ENCODE measurements around the gene MARK3. TPM values are rescaled to one million over a fixed set of nuclear protein-coding genes. Genes with fewer than 3 reads are reported as not detected.

Gene MARK3
- total and polyA plus RNA-seq, 2 of the 13 experiments (the other 11 are each of a cell fraction or from before 2014, with no cell fraction given): 47.7 to 56.6 TPM

- TF ChIP-seq, protein P1, sequence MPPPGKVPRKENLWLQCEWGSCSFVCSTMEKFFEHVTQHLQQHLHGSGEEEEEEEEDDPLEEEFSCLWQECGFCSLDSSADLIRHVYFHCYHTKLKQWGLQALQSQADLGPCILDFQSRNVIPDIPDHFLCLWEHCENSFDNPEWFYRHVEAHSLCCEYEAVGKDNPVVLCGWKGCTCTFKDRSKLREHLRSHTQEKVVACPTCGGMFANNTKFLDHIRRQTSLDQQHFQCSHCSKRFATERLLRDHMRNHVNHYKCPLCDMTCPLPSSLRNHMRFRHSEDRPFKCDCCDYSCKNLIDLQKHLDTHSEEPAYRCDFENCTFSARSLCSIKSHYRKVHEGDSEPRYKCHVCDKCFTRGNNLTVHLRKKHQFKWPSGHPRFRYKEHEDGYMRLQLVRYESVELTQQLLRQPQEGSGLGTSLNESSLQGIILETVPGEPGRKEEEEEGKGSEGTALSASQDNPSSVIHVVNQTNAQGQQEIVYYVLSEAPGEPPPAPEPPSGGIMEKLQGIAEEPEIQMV (CRISPR knock-in tag; IDR thresholded peaks at IDR 0.05; ENCODE audit: low read depth): no peak; the same call in 1 of the 2 replicates
- TF ChIP-seq, protein P2, sequence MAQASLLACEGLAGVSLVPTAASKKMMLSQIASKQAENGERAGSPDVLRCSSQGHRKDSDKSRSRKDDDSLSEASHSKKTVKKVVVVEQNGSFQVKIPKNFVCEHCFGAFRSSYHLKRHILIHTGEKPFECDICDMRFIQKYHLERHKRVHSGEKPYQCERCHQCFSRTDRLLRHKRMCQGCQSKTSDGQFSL (CRISPR knock-in tag; IDR thresholded peaks at IDR 0.05): no peak
- TF ChIP-seq TFDP1 (CRISPR knock-in tag; IDR thresholded peaks at IDR 0.05; ENCODE audit: borderline replicate concordance): peak; percentile 77; the same call in 1 of the 2 replicates
- no peak for TF ChIP-seq ZNF75D (CRISPR knock-in tag; IDR thresholded peaks at IDR 0.05; ENCODE audit: borderline replicate concordance)
- TF ChIP-seq PREB (CRISPR knock-in tag; IDR thresholded peaks at IDR 0.05): no peak
- TF ChIP-seq ZMYM4 (CRISPR knock-in tag; IDR thresholded peaks at IDR 0.05): peak; percentile 24; the same call in 1 of the 2 replicates
- peak; percentile 54 for TF ChIP-seq GATAD2A (CRISPR knock-in tag; IDR thresholded peaks at IDR 0.05)
- peak; percentile 74 for TF ChIP-seq HOXA3 (CRISPR knock-in tag; IDR thresholded peaks at IDR 0.05)
- peak; percentile 78 for TF ChIP-seq ZFY (CRISPR knock-in tag; IDR thresholded peaks at IDR 0.05)
- TF ChIP-seq SNAI1 (CRISPR knock-in tag; IDR thresholded peaks at IDR 0.05; ENCODE audit: borderline replicate concordance): peak; percentile 67; the same call in 1 of the 2 replicates
- TF ChIP-seq MIXL1 (CRISPR knock-in tag; IDR thresholded peaks at IDR 0.05): peak; percentile 20; the same call in 1 of the 2 replicates
- peak; percentile 91 for TF ChIP-seq ZNF768 (CRISPR knock-in tag; IDR thresholded peaks at IDR 0.05)
- TF ChIP-seq ATF3 (CRISPR knock-in tag; IDR thresholded peaks at IDR 0.05): 0 out of 2 replicates have a peak, but pooled peaks have one; percentile 18
- TF ChIP-seq, protein P3, sequence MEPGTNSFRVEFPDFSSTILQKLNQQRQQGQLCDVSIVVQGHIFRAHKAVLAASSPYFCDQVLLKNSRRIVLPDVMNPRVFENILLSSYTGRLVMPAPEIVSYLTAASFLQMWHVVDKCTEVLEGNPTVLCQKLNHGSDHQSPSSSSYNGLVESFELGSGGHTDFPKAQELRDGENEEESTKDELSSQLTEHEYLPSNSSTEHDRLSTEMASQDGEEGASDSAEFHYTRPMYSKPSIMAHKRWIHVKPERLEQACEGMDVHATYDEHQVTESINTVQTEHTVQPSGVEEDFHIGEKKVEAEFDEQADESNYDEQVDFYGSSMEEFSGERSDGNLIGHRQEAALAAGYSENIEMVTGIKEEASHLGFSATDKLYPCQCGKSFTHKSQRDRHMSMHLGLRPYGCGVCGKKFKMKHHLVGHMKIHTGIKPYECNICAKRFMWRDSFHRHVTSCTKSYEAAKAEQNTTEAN (CRISPR knock-in tag; conservative IDR thresholded peaks at IDR 0.05): peak; percentile 46; the same call in 1 of the 2 replicates
- no peak; the same call in 1 of the 2 replicates for TF ChIP-seq SAFB2 (CRISPR knock-in tag; IDR thresholded peaks at IDR 0.05; ENCODE audit: borderline replicate concordance, low read depth)
- TF ChIP-seq FOXM1 (CRISPR knock-in tag; IDR thresholded peaks at IDR 0.05): 0 out of 2 replicates have a peak, but pooled peaks have one; percentile 33
- no peak for TF ChIP-seq ELF4 (CRISPR knock-in tag; IDR thresholded peaks at IDR 0.05; ENCODE audit: borderline replicate concordance)
- no peak for TF ChIP-seq U2AF1 (optimal IDR thresholded peaks at IDR 0.05; ENCODE audit: low read depth, low read length)
- 0 out of 2 replicates have a peak, but pooled peaks have one; percentile 62 for TF ChIP-seq YEATS2 (CRISPR knock-in tag; IDR thresholded peaks at IDR 0.05; ENCODE audit: borderline replicate concordance)
- peak; percentile 99 for TF ChIP-seq MXD4 (CRISPR knock-in tag; IDR thresholded peaks at IDR 0.05)
- TF ChIP-seq NCOA2 (CRISPR knock-in tag; IDR thresholded peaks at IDR 0.05): 0 out of 2 replicates have a peak, but pooled peaks have one; percentile 9
- TF ChIP-seq, protein P4, sequence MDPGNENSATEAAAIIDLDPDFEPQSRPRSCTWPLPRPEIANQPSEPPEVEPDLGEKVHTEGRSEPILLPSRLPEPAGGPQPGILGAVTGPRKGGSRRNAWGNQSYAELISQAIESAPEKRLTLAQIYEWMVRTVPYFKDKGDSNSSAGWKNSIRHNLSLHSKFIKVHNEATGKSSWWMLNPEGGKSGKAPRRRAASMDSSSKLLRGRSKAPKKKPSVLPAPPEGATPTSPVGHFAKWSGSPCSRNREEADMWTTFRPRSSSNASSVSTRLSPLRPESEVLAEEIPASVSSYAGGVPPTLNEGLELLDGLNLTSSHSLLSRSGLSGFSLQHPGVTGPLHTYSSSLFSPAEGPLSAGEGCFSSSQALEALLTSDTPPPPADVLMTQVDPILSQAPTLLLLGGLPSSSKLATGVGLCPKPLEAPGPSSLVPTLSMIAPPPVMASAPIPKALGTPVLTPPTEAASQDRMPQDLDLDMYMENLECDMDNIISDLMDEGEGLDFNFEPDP (CRISPR knock-in tag; conservative IDR thresholded peaks at IDR 0.05): 0 out of 2 replicates have a peak, but pooled peaks have one; percentile 14
These were observed 143.6 kb downstream of the MARK3 start, which contains the start of gene TRMT61A (continued) for GRCh38 chr14:103528587-103529382.
